Measurements from ENCODE around the gene THSD7A. TPM values are rescaled to one million over a fixed set of nuclear protein-coding genes. Genes with fewer than 3 reads are reported as not detected.

Gene THSD7A
- total RNA-seq, 2 experiments from 2014 or later, result not detected

GRCh38 chr7:11485636-11486035 is 346.4 kb downstream of the THSD7A start:
- POLR2A ChIA-PET, result no interaction called here
- Mint-ChIP-seq H3K4me1 (ENCODE audit: low read depth) (no peaks in the 10 kb centered on the region), H3K4me3 (no peak overlapping the region), H3K27ac (no peak overlapping the region), H3K9me3 (peaks cover 1% of the 10 kb centered on the region), H3K27me3 (no peaks in the 10 kb centered on the region), H3K36me3 (ENCODE audit: low read depth) (no peaks in the 10 kb centered on the region)
- TF ChIP-seq, protein P1, sequence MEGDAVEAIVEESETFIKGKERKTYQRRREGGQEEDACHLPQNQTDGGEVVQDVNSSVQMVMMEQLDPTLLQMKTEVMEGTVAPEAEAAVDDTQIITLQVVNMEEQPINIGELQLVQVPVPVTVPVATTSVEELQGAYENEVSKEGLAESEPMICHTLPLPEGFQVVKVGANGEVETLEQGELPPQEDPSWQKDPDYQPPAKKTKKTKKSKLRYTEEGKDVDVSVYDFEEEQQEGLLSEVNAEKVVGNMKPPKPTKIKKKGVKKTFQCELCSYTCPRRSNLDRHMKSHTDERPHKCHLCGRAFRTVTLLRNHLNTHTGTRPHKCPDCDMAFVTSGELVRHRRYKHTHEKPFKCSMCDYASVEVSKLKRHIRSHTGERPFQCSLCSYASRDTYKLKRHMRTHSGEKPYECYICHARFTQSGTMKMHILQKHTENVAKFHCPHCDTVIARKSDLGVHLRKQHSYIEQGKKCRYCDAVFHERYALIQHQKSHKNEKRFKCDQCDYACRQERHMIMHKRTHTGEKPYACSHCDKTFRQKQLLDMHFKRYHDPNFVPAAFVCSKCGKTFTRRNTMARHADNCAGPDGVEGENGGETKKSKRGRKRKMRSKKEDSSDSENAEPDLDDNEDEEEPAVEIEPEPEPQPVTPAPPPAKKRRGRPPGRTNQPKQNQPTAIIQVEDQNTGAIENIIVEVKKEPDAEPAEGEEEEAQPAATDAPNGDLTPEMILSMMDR (IDR thresholded peaks at IDR 0.05), result no peak
- intact Hi-C loops (cut with micrococcal nuclease), result no loop called here
- CTCF ChIA-PET, result no interaction called here
- DNase-seq (no peak), ATAC-seq (no peak)

GRCh38 chr7:11480143-11480542 is 351.9 kb downstream of the THSD7A start:
- no peaks in the 10 kb centered on the region for H3K4me1 Mint-ChIP-seq (ENCODE audit: low read depth)
- no peaks in the 10 kb centered on the region for H3K36me3 Mint-ChIP-seq (ENCODE audit: low read depth)
- H3K27ac Mint-ChIP-seq, result no peak overlapping the region
- H3K9me3 Mint-ChIP-seq, result no peaks in the 10 kb centered on the region
- intact Hi-C loops (cut with micrococcal nuclease), result no loop called here
- H3K27me3 Mint-ChIP-seq, result no peaks in the 10 kb centered on the region
- ChIA-PET CTCF (no interaction called here), POLR2A (no interaction called here)
- TF ChIP-seq, protein P1 (IDR thresholded peaks at IDR 0.05), result no peak
- no peak overlapping the region for H3K4me3 Mint-ChIP-seq
- no peak for DNase-seq
- ATAC-seq, result no peak

DNA sequence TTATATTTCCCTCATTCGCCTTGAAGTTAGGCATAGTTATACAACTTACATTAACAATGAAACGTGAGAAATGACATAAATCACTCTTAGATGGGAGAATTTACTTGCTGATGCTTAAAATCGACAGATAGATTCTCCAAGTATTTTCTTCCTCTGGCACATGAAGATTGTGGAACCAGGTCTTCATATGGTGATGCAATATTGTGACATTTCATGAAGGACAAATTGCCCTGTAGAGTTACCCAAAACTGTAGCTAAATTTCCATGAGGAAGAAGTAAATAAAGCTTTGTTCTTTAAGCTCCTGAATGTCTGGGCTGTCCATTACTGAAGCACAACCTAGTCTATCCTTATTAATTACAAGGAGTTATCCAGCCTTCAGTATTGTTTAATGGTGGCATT is 353.1 kb downstream of the THSD7A start:
- TF ChIP-seq, protein P1 (IDR thresholded peaks at IDR 0.05), result no peak
- Mint-ChIP-seq H3K9me3 (no peaks in the 10 kb centered on the region), H3K36me3 (ENCODE audit: low read depth) (no peaks in the 10 kb centered on the region), H3K4me1 (ENCODE audit: low read depth) (no peaks in the 10 kb centered on the region), H3K4me3 (no peak overlapping the region), H3K27ac (no peak overlapping the region), H3K27me3 (no peaks in the 10 kb centered on the region)
- intact Hi-C loops (cut with micrococcal nuclease), result no loop called here
- ATAC-seq (no peak), DNase-seq (no peak)
- ChIA-PET CTCF (no interaction called here), POLR2A (no interaction called here)

GRCh38 chr7:11478426-11478825 is 353.6 kb downstream of the THSD7A start:
- Mint-ChIP-seq H3K4me1 (ENCODE audit: low read depth) (no peaks in the 10 kb centered on the region), H3K36me3 (ENCODE audit: low read depth) (no peaks in the 10 kb centered on the region)
- POLR2A ChIA-PET, result no interaction called here

GRCh38 chr7:11474902-11475585 is 357.0 kb downstream of the THSD7A start:
- no peak overlapping the region for H3K27ac Mint-ChIP-seq
- no peak for ATAC-seq
- intact Hi-C loops (cut with micrococcal nuclease), result no loop called here

More at GRCh38 chr7:11478426-11478825, 353.6 kb downstream of the THSD7A start:
- no peak for ATAC-seq
- Mint-ChIP-seq H3K27me3 (no peaks in the 10 kb centered on the region), H3K4me3 (no peak overlapping the region), H3K27ac (no peak overlapping the region), H3K9me3 (no peaks in the 10 kb centered on the region)
- no peak for DNase-seq
- intact Hi-C loops (cut with micrococcal nuclease), result no loop called here
- TF ChIP-seq, protein P1 (IDR thresholded peaks at IDR 0.05), result no peak
- CTCF ChIA-PET, result no interaction called here

More at GRCh38 chr7:11474902-11475585, 357.0 kb downstream of the THSD7A start:
- no peaks in the 10 kb centered on the region for H3K36me3 Mint-ChIP-seq (ENCODE audit: low read depth)
- DNase-seq, result no peak
- TF ChIP-seq, protein P1 (IDR thresholded peaks at IDR 0.05), result no peak
- H3K4me1 Mint-ChIP-seq (ENCODE audit: low read depth), result no peaks in the 10 kb centered on the region
- no peaks in the 10 kb centered on the region for H3K9me3 Mint-ChIP-seq
- CTCF ChIA-PET, result no interaction called here
- H3K27me3 Mint-ChIP-seq, result no peaks in the 10 kb centered on the region
- no peak overlapping the region for H3K4me3 Mint-ChIP-seq
- POLR2A ChIA-PET, result no interaction called here

All from activated CD8-positive, alpha-beta T cell treated with anti-CD3 and anti-CD28 coated beads for 36 hours (primary cell).